NCI-H1417 treated with DMSO at 0.1 percent for 48 hours (cell line): ENCODE results near the gene ACTN2.

ENCODE experiments used
- DNase-seq: peaks from one replicate; lab custom pipeline; 2025; lab: John Stamatoyannopoulos, UW

The ACTN2 gene

DNA sequence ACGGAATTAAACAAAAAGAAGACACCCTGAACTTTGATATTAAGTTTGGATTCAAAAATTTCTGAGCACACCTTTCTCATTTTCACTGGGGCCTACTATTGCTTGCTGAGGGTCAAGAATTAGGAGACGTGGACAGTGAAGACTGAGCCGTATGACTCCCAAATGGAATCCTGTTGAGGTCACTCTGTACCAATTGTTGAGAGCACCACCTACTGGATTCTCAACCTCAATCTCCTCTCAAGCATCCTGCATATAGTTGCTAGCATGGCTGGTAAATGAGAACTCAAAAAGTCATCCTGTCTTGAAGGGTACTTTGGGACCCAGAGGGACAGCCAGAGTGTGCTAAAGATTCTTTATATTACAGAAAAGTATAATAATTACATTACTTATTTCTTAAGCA is 88.6 kb downstream of the ACTN2 start:
- DNase-seq, result no peak

DNA sequence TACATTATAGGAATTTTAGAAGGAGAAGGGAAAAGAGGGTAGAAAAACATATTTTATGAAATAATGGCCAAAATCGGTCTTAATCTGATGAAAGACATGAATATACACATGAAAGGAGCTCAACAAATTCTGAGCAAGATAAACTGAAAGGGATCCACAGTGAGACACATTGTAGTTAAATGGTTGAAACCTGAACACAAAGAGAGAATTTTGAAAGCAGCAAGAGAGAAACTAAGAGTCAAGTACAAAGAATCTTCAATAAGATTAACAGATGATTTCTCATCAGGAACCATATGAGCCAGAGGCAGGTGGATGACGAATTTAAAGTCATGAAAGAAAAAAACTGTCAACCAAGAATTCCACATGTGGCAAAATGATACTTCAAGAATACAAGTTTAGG is 93.0 kb downstream of the ACTN2 start:
- no peak for DNase-seq

DNA sequence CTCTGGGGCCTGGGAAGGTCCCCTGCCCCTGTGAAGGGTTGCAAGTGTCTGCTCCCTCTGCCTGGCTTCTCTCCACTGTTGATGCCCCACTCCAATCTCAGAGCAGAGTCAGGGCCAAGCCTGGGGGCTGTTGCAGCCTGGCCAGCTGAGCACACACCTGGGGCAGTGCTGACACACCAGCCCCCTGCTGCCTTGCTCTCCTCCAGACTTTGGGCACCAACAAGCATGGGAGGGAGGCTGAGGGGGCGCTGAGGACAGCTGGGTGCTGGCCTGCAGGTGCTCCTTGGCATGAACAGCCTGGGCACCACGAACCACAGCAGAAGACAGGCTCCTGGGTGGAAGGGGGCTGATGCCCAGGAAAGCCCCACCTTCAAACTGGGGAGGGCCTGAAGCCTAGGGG is 99.2 kb downstream of the ACTN2 start:
- DNase-seq, result no peak

DNA sequence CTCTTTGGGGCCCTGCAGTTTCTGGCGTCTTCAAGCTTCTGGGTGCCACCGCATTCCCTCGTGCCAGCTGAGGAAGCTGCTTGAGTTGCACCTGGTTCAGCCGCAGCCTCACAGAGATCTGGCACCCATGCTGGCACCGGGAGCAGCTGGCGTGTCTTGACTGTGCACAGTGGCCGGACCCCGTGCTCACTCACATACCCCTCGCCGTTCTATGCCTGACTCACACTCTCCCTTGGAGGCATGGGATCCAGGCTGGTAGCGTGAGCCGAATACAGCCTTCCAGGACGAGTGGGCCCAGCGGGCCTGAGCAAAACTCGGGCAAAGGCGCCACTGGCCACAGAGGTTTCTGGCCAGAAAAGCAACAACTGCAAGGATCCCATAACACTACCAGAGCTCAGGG is 100.2 kb downstream of the ACTN2 start:
- DNase-seq, result no peak

DNA sequence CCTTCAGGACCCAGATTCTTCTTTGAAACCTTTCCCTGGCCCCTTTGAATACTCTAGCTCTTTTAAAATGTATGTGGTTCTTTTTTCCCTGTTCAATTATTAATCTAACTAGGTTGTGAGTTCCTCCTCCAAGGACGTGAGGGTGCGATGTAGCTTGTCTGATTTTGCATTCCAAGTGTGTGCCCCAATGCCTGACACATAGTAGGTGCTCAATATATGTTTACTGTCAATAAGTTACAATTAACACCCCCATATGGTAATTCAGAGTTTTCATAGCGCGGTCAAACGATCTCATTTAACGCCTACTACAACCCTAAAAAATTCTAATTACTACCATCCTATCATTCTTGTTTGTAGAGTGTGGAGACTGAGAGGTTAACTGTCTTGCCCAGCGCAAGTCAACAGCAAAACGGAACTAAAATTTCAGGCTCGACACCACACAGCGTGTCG is 108.3 kb downstream of the ACTN2 start:
- DNase-seq, result no peak

DNA sequence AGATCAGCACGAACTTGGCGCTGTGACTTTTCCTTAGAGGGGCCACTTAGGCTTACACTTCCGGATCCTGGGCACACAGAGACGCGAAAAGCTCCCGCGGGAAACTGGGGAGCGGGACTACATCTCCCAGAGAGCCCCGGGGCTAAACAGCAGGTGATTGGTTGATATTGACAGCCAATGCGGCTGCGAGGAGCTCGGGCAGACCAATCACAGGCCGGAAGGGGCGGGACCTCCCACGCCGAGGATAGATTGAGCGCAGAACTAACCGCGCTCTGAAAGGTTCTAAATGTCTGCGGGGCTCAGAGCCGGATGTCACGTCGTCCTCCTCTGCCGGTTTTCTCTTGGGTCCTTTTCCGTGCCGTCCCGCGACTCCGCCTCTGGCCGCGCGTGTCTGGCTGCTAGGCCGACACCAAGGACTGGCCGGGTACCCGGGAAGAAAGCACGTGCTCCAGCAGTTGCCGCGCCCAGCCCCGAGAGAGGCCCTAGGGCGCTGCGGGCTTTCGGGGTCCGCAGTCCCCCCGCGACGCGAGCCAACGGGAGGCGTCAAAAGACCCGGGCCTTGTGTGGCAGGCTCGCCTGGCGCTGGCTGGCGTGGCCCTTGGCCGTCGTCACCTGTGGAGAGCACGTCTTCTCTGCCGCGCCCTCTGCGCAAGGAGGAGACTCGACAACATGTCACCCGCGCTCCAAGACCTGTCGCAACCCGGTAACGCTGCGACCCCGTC is 108.9 kb downstream of the ACTN2 start, which contains the start of gene MTR:
Gene MTR (plus strand): TSS at position 258 of the 722 bp plus-strand sequence. CDS start 412 bp downstream, at position 670.
- peak; percentile 80 for DNase-seq

DNA sequence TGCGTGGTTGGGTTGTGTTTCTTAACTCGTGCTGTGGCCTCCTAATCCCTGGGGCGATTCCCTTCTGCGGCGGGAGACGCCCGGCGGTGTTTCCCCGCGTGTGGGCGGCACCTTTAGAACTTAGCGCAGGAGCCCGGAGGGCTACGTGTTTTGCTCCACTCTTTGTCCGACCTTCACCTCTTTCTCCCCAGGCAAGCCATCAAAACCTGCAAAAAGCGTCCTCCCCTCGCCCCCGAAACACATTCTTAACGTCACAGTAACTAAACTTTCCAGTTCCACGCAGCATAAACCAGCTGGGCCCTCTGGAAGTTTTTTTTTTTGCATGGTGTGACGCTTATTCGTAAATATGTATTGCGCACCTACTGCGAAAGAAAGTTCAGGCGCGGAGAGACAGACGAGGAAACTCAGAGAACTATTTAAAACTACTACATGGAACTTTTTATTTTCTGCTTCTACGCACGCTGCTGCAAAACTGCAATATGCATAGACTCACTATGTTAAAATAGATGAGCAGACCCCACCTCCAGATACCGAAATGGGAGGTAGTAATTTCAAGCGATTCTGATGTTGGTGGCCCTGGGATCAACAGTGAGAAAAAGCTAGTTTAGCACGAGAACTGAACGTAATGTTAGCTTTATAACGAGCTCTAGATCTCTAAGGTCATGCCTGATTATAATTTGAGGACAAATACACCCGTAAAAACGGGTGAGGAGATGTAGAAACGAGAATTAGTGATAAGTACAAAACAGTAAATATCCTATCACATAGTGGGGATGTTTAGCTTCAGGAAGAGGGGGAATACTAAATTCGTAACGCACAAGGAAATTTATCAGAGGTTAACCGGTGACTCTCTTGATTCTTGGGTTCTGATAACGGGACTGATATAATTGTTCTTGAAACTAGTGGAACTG is 109.7 kb downstream of the ACTN2 start:
- DNase-seq, result no peak

DNA sequence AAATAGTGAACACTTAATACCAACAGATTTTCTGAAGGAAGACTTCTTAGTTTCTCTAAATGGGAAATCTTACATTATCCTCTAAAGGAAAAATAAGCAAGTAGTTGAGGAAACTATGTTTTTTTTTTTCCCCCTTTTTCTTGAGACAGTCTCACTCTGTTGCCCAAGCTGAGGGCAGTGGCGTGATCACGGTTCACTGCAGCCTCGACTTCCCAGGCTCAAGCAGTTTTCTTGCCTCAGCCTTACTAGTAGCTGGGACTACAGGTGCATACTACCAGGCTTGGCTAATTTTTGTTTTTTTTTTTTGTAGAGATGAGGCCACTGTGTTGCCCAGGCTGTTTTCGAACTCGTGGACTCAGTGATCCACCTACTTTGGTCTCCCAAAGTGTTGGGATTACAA is 112.7 kb downstream of the ACTN2 start:
- DNase-seq, result no peak

DNA sequence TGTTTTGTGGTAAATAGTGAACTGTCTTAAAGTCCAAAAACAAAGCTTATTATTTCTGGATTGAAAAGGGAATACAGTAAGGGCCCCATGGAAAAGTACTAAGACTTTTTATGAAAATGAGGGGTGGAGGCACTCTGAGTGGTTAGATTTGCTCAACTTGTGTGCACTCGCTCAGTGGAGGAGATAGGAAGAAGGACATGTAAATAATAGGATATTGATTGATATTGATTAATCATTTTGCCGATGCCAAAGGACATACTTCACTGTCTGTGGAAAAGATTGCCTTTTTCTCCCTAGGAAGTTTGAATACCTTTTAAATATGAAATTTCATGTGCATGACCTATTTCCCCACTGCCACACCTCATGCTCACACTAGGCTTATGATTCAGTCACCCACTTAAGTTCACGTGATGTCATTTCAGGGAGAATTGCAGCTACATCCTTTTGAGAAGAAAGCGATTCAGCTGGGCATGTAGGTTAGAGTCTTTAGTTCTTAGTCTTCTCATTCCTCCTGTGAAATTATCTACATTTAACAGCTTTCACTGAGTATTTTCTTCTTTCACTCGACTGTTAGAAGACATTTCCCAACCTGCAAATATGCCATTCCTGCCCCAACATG is 113.8 kb downstream of the ACTN2 start:
- no peak for DNase-seq

DNA sequence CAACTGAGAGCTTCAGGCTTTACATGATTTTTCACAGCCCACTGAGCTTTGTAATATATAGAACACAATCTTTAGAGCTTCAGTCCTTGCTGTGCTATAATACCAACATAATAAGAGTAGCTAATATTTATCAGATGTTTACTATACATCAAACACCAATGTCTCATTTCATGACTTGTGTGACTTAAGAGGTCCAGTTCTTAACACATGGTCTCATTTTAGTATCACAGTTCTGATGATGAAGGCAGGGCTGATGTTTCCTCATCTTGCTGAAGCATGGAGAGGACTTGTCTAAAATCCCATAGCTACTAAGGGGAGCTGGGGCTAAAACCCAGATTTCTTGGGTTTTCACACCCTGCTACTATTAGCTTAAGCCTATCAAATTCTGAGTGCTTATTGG is 114.3 kb downstream of the ACTN2 start:
- no peak for DNase-seq

DNA sequence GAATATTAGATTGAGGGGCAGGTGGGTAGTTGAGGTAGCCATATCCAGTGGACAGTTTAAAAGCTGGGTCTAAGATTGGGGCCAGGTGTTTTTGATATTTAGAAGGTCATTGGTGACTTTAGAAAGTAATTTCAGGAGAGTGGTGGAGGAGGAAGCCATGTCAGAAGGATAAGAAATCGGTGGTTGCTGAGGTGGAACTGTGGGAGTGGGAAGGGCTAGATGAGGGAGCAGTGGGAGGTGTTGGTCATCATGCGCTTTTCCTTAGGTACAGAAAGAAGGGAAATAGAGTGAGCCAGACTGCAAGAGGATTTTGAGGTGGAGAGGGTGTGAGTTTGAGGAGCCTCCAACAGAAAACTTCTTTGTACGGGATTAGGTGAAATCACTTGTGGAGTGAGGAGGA is 116.0 kb downstream of the ACTN2 start:
- DNase-seq, result no peak

DNA sequence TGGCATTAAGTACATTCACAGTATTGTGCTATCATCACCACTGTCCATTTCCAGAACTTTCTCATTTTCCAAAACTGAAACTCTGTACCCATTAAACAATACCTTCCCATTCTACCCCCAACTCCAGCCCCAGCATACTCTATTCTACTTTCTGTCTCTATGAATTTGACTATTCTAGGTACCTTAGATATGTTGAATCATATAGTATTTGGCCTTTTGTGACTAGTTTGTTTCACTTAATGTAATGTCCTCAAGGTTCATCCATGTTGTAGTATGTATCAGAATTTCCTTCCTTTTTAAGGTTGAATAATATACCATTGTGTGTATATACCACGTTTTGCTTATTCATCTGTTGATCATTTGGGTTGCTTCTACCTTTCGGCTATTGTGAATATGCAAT is 120.3 kb downstream of the ACTN2 start:
- DNase-seq, result no peak

DNA sequence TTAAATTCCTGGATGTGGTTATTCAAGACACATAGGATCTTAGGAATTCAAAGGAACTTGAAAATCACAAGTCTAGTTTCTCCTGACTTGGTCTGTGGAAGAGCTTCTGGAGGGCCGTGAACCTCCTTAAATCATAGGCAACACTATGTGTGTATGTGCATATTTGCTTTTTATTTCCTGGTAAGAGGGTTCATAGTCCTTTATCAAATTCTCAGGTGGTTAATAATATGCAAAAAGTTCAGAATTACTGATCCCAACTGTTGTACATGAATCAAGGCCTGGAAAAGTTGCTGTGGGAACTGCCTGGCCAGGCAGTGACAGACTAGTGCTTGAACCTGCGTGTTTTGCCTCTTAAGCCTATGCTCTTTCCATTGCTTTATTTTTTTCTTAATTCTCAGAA is 121.7 kb downstream of the ACTN2 start:
- DNase-seq, result no peak

DNA sequence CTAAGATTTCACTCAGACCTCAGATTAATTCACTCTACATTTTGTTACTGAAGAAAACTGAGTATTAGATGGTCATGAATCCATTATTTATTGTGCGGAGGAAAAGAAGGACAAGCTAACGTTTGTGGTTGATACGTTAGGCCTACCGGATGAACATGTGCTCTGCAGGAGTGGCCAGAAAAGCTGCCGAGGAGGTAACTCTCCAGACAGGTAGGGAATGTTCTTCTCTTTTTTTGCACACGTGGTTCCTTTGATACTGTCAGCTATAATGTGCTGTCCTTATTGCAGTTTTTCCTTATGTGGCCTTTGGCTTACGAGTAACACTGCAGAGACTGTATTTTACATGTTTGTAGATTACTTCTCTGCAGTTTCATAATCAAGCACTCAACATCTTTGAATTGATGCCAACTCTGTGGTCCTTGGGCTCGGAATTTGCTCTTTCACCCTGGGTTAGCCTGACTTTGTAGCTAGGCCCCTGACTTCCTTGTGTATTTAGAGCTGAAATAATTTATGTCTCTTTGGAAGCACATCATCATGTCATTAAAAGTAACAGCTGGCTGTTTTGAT is 122.3 kb downstream of the ACTN2 start:
- no peak for DNase-seq

DNA sequence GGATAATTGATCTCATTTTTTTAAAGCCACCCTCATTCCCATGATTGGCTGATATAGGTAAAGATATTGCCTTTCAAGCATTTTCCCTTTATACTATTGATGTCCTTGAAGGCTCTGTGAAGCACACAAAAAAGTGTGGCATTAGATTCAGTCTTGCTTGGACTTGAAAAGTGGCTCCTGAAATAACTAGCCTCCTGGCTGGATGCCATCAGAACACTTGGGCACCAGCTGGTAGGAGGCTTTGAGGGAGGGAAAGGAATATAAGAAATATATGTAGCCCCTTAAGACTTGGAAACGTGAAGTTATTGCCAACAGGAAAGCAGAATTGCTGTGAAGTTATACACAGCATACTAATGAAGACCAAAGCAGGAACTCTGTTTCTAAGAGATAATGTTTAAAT is 122.8 kb downstream of the ACTN2 start:
- no peak for DNase-seq

DNA sequence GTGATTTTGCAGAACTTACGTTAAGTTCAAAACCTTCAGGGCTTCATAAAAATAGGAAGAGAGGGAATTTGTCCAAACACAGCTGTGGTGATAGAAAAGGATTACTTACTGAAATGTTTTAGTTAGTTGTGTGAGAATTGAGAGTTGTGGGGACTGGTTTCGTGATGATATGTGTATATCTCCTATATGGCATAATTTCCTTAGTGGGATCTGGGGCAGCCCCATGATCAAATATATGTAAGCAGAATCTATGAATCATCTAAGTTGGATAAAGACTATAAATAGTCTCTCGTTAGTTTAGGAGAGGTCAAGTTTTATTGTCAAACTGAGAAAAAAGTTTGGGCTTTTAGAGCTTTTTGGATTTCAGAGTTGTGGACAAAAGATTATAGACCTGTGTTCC is 123.7 kb downstream of the ACTN2 start:
- no peak for DNase-seq

DNA sequence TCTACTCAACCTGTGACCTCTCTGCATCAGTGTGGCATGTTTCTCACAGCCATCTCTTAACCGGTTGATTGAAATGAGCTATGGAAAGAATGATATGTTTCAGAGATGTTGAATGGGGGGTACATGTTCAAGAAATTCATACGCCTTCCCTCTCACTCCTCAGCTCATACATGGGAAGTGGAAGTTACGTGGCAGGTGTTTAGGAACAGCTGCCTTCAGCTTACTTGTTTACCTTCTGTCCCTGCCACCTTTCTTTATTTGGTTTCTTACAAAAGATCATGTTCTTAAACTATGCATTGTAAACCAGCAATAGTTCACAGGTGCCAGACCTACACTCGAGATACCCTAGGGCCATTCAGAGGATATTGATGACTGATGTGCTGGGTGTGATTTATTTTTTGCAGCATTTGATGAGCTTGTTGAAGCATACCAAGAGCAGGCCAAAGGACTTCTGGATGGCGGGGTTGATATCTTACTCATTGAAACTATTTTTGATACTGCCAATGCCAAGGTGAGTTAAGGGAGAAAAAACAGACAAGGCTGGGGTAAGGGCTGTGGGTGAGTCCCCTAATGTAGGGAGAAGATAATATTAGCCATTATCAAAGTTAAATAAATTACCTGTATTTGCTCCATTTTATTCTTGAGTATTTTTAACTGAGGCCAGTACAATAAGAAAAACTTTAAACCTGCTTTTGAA is 126.2 kb downstream of the ACTN2 start:
- no peak for DNase-seq
